ENCODE data around the gene IGSF21.

The IGSF21 gene

DNA sequence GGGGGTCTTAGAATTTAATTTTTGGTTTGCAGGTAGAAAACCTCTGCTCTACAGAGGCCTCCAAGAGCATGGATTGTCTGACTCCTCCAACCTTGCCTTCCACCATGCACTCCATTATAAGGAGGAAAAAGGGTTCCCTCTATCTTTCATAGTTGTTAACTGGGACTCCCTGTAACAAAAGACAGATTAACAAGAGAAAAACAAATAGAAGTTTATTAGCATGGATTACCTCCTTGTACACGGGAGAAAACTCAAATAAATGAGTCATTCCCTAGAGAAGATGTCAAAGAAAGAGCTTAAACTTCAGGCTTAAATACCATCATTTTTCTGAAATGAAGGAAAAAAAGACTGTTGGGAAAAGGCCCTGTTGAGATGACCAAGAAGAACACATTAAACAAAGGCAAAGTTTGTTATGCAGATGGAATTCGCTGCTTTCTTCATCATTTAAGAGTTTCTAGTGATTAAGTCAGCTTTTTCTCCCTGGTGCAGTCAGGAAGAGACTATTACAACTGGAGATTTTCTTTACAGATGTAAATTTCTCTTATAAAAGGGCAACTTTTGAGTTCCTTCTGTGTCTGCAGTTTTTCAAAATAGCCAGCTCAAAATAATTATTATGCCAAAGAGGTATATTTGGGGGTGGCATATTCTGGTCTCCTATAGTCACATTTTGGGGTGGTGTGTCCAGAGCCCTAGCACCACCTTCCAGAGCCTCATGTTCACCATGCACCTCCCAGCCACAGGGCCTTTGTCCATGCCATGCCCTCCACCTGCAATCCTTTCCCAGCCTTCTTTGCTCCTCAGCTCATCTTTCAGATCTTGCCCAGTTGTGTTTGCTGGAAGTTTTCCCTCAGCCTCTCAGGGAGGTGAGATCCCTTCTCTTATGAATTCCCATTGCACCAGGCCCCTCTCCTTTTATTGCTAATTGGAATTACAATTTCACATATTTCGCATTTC, 310.0 kb downstream of the IGSF21 start:
- no peak for DNase-seq (ENCODE audit: low read depth in 4 of 4, low spot score in 1 of 4)

DNA sequence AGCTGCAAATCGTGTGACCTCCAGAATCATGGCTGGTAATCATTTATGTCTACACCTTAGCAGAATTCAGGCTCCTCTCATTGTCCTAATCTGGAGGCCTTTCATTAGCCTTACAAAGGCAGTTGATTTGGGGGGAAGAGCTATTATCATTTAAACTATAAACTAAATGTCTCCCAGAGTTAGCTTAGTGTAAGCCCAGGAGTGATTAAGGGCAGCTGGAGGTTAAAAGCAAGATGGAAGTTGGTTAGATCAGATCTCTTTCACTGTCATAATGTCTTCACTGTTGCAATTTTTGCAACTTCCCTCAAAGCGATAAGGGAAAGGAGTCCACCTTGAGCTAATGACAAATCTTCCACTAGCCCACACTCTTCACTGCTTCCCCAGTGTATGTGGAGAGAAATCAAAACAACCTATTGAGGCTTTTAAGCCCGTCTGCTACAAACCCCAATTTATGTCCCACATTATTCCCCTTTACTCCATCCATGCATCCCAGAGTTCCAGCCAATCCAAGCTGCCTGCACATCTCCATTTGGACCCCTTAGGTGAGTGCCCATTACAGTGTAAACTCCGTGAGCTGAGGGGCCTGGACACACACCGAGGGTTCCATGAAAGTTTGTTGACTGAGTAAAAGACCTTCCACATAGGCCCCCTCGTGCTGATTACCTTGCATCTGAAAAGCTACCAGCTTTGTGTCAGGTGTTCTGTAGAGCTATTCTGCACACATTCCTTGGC, 311.7 kb downstream of the IGSF21 start:
- DNase-seq (ENCODE audit: low read depth in 4 of 4, low spot score in 1 of 4): no peak

DNA sequence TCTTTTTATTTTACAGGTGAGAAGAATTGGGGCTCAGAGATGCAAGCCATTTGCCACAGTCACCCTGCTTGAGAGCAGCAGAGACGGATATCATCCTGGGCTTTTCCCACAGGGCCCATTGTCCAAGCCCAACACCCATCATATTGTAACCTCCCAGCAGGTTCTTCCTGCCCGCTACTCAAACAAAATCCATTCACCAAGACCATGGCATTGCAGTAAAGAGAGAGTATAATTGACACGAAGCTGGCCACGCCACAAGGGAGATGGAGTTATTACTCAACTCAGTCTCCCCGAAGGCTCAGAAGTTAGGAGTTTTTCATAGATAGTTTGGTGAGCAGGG, 312.2 kb downstream of the IGSF21 start:
- DNase-seq (ENCODE audit: low read depth in 4 of 4, low spot score in 1 of 4): no peak

DNA sequence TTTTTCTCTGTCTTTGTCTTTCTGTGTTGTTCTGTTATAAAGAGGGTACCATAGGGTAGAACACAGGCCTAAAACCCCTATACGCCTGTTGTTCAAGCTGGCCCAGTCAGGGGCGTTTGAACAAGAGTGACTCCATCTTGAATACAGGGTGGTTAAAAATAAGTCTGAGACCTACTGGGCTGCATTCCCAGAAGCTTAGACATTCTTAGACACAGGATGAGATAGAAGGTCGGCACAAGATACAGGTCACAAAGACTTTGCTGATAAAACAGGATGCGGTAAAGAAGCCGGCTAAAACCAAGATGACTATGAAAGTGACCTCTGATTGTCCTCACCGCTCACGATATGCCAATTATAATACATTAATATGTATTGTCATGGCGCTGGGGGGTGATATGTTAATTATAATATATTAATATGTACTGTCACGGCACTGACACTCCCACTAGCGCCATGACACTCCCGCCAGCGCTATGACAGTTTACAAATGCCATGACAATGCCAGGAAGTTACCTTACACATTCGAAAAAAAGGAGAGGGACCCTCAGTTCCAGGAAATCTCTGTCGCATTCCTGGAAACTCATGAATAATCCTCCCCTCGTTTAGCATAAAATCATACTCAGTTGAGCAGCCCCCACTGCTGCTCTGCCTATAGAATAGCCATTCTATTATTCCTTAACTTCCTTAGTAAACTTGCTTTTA, 314.6 kb downstream of the IGSF21 start:
- no peak for DNase-seq (ENCODE audit: low read depth in 4 of 4, low spot score in 1 of 4)

DNA sequence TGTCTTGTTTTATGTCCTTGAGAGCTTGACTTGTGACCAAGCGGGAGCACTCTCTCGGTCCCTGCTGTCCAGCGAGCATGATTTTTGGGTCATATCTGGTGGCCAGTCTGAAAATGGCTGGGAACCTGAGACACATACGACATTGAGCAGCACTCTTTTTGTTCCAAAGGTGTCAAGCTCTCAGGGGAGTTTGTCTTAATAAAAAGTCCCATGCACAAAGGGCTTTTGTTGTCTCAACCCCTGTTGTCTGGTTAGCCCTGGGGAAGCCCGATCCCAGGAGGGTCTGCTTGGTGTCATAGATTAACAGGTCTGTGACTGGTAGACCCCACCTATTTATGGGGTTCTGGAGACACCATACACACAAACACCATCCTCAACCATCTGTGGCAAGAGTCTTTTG, 315.4 kb downstream of the IGSF21 start:
- no peak for DNase-seq (ENCODE audit: low read depth in 4 of 4, low spot score in 1 of 4)

DNA sequence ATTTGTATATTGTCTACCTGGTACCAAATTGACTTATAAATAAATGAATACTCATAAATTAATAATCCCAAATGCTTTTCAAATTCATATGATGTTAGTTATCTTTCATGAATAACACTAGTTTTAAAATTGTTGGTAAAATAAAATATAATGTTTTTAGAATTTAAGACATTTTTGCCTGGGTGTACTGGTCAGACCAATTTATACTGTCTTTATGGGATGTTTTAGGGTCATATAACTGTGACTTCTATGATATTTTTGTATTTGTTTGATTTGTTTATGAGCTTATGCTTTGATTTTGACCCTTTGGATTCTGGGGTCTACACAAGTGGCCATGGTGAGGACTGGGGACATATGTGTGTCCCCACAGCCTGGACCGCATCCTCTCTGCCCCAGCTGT, 319.0 kb downstream of the IGSF21 start:
- no peak for DNase-seq (ENCODE audit: low read depth in 4 of 4, low spot score in 1 of 4)

All from stimulated activated CD4-positive, alpha-beta T cell treated with anti-CD3 and anti-CD28 coated beads, Interleukin-1b, Interleukin-23, amount 100 ng/mL, for 24 hours (primary cell).